ENCODE results near the gene SH3PXD2A. TPM values are rescaled to one million over a fixed set of nuclear protein-coding genes. Genes with fewer than 3 reads are reported as not detected.

Gene SH3PXD2A
- total RNA-seq, 2 donors from 2014 or later = 14.6 to 18.2 TPM

DNA sequence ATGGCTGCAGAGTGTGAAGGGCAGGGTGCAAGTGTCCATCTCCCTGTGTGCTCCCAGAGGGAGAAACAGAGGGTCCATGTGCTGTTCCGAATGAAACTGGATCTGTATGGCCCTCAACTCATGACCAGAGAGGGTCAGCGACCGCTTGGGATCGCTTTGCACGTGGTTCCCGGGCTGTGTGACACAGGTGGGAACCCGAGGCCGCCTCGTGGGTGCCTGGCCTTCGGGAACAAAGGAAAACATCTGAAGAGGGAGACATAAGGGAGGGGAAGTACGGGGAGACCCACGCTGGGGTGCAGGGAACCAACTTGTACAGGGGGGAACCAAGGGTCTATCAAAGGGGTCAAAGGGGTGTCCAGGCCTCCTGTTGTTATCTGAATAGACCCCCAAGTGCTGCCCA lies 57.5 kb downstream of the SH3PXD2A start:
- no peak for DNase-seq (ENCODE audit: low spot score)
- peaks cover 4% of the 10 kb centered on the region for H3K36me3 ChIP-seq
- no peak overlapping the region for H3K27ac ChIP-seq
- TF ChIP-seq, protein P1, sequence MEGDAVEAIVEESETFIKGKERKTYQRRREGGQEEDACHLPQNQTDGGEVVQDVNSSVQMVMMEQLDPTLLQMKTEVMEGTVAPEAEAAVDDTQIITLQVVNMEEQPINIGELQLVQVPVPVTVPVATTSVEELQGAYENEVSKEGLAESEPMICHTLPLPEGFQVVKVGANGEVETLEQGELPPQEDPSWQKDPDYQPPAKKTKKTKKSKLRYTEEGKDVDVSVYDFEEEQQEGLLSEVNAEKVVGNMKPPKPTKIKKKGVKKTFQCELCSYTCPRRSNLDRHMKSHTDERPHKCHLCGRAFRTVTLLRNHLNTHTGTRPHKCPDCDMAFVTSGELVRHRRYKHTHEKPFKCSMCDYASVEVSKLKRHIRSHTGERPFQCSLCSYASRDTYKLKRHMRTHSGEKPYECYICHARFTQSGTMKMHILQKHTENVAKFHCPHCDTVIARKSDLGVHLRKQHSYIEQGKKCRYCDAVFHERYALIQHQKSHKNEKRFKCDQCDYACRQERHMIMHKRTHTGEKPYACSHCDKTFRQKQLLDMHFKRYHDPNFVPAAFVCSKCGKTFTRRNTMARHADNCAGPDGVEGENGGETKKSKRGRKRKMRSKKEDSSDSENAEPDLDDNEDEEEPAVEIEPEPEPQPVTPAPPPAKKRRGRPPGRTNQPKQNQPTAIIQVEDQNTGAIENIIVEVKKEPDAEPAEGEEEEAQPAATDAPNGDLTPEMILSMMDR (IDR thresholded peaks at IDR 0.05) = no peak
- H3K4me3 ChIP-seq = no peak overlapping the region
- no peaks in the 10 kb centered on the region for H3K27me3 ChIP-seq
- H3K4me1 ChIP-seq = peaks cover 0 to 13% of the 10 kb centered on the region in 2 donors
- H3K9me3 ChIP-seq = no peaks in the 10 kb centered on the region

DNA sequence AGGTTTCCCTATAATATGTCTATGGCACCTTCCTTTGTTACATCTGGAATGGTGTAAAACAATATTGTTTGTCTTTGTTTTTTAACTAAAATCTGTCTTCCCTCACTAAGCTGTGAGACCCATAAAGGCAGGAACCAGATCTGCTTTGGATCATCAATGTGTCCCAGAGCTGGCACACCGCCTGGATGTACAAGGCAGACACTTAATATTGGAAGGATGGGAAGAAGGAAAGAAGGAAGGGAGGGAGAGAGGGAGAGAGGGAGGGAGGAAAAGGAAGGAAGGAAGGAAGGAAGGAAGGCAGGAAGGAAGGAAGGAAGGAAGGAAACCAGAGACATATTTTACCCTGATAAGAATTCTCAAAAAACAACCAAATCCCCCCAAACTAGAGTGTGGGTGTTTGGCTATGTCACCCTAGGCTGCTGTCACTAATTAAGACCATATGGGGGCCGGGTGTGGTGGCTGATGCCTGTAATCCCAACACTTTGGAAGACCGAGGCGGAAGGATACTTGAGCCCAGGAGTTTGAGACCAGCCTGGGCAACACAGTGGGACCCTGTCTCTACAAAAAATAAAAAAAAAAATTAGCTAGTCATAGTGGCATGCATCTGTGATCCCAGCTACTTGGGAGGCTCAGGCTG lies 59.6 kb downstream of the SH3PXD2A start:
- TF ChIP-seq, protein P1 (IDR thresholded peaks at IDR 0.05) = no peak
- no peak overlapping the region for H3K27ac ChIP-seq
- peaks cover 0 to 18% of the 10 kb centered on the region in 2 donors for H3K4me1 ChIP-seq
- no peak for DNase-seq (ENCODE audit: low spot score)
- H3K9me3 ChIP-seq = no peaks in the 10 kb centered on the region
- peaks cover 4% of the 10 kb centered on the region for H3K36me3 ChIP-seq
- no peak overlapping the region for H3K4me3 ChIP-seq
- H3K27me3 ChIP-seq = no peaks in the 10 kb centered on the region

DNA sequence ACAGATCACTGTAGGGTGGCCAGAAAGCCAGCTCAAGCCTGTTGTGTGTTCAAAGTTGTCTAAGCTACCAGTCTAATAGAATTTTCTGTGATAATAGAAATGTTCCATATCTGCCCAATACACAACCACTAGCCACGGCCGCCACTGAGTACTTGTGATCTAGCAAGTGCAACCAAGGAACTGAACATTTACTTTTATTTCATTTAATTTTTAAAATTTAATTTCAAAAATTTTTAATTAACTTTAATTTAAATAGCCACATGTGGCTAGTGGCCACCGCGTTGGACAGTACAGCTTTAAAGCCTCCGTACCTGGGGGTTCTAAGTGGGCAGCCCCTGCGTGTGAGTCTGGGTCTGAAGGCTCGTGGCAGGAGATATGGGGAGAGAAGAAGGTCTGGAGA lies 60.4 kb downstream of the SH3PXD2A start:
- TF ChIP-seq, protein P1 (IDR thresholded peaks at IDR 0.05) = no peak
- no peak for DNase-seq (ENCODE audit: low spot score)
- Histone ChIP-seq H3K4me1 (peaks cover 0 to 18% of the 10 kb centered on the region in 2 donors), H3K27ac (no peak overlapping the region), H3K4me3 (no peak overlapping the region), H3K36me3 (no peaks in the 10 kb centered on the region), H3K9me3 (no peaks in the 10 kb centered on the region), H3K27me3 (no peaks in the 10 kb centered on the region)

DNA sequence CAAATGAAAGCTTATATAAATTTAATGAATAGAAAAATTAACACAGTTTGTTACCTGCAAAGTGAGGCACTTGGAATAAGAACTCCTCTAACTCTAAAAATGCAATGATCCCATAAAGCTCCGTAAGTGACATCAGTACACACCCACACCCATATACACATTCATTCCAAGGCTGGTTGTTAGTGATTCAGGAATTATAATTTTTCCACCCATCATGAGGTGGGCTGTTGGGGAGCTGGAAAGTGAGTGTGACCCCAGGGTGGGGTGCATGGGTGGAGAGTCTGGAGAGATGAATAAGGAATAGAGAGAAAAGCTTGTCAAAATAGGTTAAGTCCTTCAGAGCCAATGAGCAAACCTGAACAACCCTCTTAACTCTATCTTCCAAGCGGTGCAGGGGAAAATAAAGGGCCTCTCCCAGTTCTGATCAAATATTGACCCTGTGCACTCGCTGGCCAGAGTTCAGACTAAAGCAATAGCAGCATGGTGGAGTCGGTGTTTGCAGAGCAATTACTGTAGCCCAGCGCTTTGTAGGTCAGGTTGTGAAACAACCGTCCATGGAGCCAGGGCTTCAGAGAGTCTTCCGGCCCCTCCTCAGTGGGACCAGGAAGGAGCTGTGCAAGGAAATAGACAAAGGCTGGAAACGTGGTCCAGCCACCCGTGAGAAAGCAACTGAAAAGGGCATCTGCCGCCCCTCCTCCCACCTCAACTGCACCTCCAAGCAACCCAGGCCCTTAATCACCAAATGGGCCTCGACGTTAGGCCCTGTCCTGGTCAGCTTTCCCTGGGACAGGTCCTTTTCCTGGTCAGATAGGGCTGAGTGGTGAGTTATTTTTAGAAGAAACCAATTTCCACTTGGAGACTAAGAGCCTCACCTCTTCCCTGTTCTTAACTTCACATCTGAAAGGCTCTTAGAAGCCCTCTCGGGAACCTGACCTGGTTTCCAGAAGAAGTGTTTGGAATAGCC lies 61.2 kb downstream of the SH3PXD2A start:
- no peak for DNase-seq (ENCODE audit: low spot score)
- no peak overlapping the region for H3K4me3 ChIP-seq
- peaks cover 0 to 24% of the 10 kb centered on the region in 2 donors for H3K4me1 ChIP-seq
- H3K27ac ChIP-seq = no peak overlapping the region
- no peaks in the 10 kb centered on the region for H3K9me3 ChIP-seq
- TF ChIP-seq, protein P1 (IDR thresholded peaks at IDR 0.05) = no peak
- H3K27me3 ChIP-seq = no peaks in the 10 kb centered on the region
- no peaks in the 10 kb centered on the region for H3K36me3 ChIP-seq

DNA sequence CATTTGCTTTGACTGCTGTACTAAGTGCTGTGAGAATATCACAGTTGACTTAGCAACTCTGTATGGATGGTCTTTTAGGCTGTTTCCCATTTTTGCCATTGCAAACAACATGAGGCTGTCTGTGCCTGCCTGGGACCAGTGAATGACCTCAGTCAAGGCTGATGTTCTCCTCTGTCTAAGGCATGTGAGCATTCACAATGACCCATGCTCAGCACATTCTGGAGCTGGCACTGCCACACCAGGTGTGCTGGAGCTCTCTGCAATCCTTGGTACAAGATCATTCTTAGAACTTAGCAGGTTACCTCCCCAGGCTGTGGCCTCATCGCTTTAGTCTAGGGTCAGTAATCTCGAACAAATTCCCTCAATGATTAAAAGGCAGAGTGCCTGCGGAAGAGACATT lies 61.9 kb downstream of the SH3PXD2A start:
- no peak overlapping the region for H3K4me3 ChIP-seq
- H3K4me1 ChIP-seq = peaks cover 0 to 27% of the 10 kb centered on the region in 2 donors
- no peaks in the 10 kb centered on the region for H3K9me3 ChIP-seq
- H3K27me3 ChIP-seq = no peaks in the 10 kb centered on the region
- H3K36me3 ChIP-seq = no peaks in the 10 kb centered on the region
- H3K27ac ChIP-seq = no peak overlapping the region
- DNase-seq (ENCODE audit: low spot score) = no peak
- TF ChIP-seq, protein P1 (IDR thresholded peaks at IDR 0.05) = no peak

Data from right atrium auricular region (tissue), 2 donors.